Liver (tissue), 9 donors: ENCODE results near the gene FLRT2. TPM values are rescaled to one million over a fixed set of nuclear protein-coding genes. Genes with fewer than 3 reads are reported as not detected.

Source experiments
- DNase-seq: peaks from one replicate; pipeline ENCODE4 v3.0.0-alpha.2; 2017; ENCODE audit warnings: low spot score
- H3K27ac ChIP-seq, 2 donors: one replicate each; pipeline ENCODE4 v1.7.0; 2013; ENCODE audit warnings: inconsistent platforms in 2 of 2, low read length in 2 of 2, control low read depth in 1 of 2, low read depth in 1 of 2, mild to moderate bottlenecking in 1 of 2
- H3K27me3 ChIP-seq, 4 donors: one replicate each; pipeline versions ENCODE4 v1.6.1 to v1.7.0; 2013; ENCODE audit warnings: low read length in 3 of 4, inconsistent platforms in 1 of 4, mild to moderate bottlenecking in 1 of 4, moderate library complexity in 1 of 4; ENCODE audit not compliant: control insufficient read depth in 4 of 4, insufficient read depth in 4 of 4
- H3K36me3 ChIP-seq, 4 donors: one replicate each; pipeline versions ENCODE4 v1.6.1 to v1.7.0; 2013; ENCODE audit warnings: low read length in 3 of 4, mild to moderate bottlenecking in 3 of 4, low read depth in 1 of 4, moderate library complexity in 1 of 4; ENCODE audit not compliant: control insufficient read depth in 4 of 4, insufficient read depth in 3 of 4
- H3K4me1 ChIP-seq, 4 donors: one replicate each; pipeline versions ENCODE4 v1.6.1 to v1.7.0; 2013; ENCODE audit warnings: low read length in 3 of 4, mild to moderate bottlenecking in 3 of 4, moderate library complexity in 1 of 4; ENCODE audit not compliant: control insufficient read depth in 4 of 4, insufficient read depth in 4 of 4
- H3K4me3 ChIP-seq, 3 donors: one replicate each; pipeline versions ENCODE4 v1.6.1 to v1.7.0; 2013; ENCODE audit warnings: low read length in 3 of 3, control low read depth in 1 of 3, low read depth in 1 of 3, mild to moderate bottlenecking in 1 of 3
- H3K9ac ChIP-seq, 2 donors: one replicate each; pipeline ENCODE4 v1.7.0; 2013; ENCODE audit warnings: low read length in 2 of 2, mild to moderate bottlenecking in 2 of 2, moderate library complexity in 2 of 2, control low read depth in 1 of 2, low read depth in 1 of 2
- H3K9me3 ChIP-seq, 4 donors: one replicate each; pipeline versions ENCODE4 v1.6.1 to v1.7.0; 2013; ENCODE audit warnings: low read length in 3 of 4; ENCODE audit not compliant: control insufficient read depth in 4 of 4
- ATF3 ChIP-seq: IDR thresholded peaks from 2 replicates; pipeline ENCODE4 v1.6.1; 2016; ENCODE audit warnings: antibody characterized with exemption
- CTCF ChIP-seq: fragments of 150-350 bp; IDR thresholded peaks from 2 replicates; pipeline ENCODE4 v1.5.1; 2017; ENCODE audit warnings: improper control_type of control experiment, low read depth, low read length; ENCODE audit not compliant: missing input control
- EGR1 ChIP-seq, 2 donors: IDR thresholded peaks; 2 replicates each; pipeline ENCODE4 v1.6.1; 2016 to 2018; ENCODE audit warnings: antibody characterized with exemption in 2 of 2, low read depth in 2 of 2
- FOXA1 ChIP-seq: IDR thresholded peaks from 2 replicates; pipeline ENCODE4 v1.6.1; 2016; ENCODE audit warnings: antibody characterized with exemption
- FOXA2 ChIP-seq: IDR thresholded peaks from 2 replicates; pipeline ENCODE4 v1.6.1; 2016; ENCODE audit warnings: antibody characterized with exemption
- GABPA ChIP-seq, 2 donors: IDR thresholded peaks in 1 of 2; conservative IDR thresholded peaks in 1 of 2; 2 replicates each; pipeline ENCODE4 v1.6.1; 2016; ENCODE audit warnings: antibody characterized with exemption in 2 of 2, mild to moderate bottlenecking in 1 of 2, moderate library complexity in 1 of 2
- HNF4A ChIP-seq, 2 donors: conservative IDR thresholded peaks; 2 replicates each; pipeline ENCODE4 v1.6.1; 2016; ENCODE audit warnings: antibody characterized with exemption in 2 of 2, mild to moderate bottlenecking in 2 of 2
- HNF4G ChIP-seq: IDR thresholded peaks from 2 replicates; pipeline ENCODE4 v1.6.1; 2016; ENCODE audit warnings: antibody characterized with exemption
- JUND ChIP-seq, 2 donors: IDR thresholded peaks; 2 replicates each; pipeline ENCODE4 v1.6.1; 2016; ENCODE audit warnings: antibody characterized with exemption in 2 of 2
- MAX ChIP-seq: IDR thresholded peaks from 2 replicates; pipeline ENCODE4 v1.6.1; 2016; ENCODE audit warnings: antibody characterized with exemption
- NR2F2 ChIP-seq: IDR thresholded peaks from 2 replicates; pipeline ENCODE4 v1.6.1; 2016; ENCODE audit warnings: antibody characterized with exemption
- RAD21 ChIP-seq, 2 donors: IDR thresholded peaks; 2 replicates each; pipeline ENCODE4 v1.6.1; 2016; ENCODE audit warnings: antibody characterized with exemption in 2 of 2, mild to moderate bottlenecking in 2 of 2
- REST ChIP-seq: IDR thresholded peaks from 2 replicates; pipeline ENCODE4 v1.6.1; 2016; ENCODE audit warnings: antibody characterized with exemption, mild to moderate bottlenecking
- RXRA ChIP-seq, 2 donors: IDR thresholded peaks; 2 replicates each; pipeline ENCODE4 v1.6.1; 2017 to 2018; ENCODE audit warnings: antibody characterized with exemption in 2 of 2, mild to moderate bottlenecking in 1 of 2
- SP1 ChIP-seq: IDR thresholded peaks from 2 replicates; pipeline ENCODE4 v1.6.1; 2018; ENCODE audit warnings: antibody characterized with exemption, mild to moderate bottlenecking
- TAF1 ChIP-seq: conservative IDR thresholded peaks from 2 replicates; pipeline ENCODE4 v1.6.1; 2016; ENCODE audit warnings: antibody characterized with exemption, mild to moderate bottlenecking
- YY1 ChIP-seq: IDR thresholded peaks from 2 replicates; pipeline ENCODE4 v1.6.1; 2016; ENCODE audit warnings: antibody characterized with exemption, mild to moderate bottlenecking
- ZBTB33 ChIP-seq: IDR thresholded peaks from 2 replicates; pipeline ENCODE4 v1.6.1; 2016; ENCODE audit warnings: antibody characterized with exemption
- WGBS: extraction: QIAGEN DNeasy Blood & Tissue Kit; methylation state at CpG from one replicate; pipeline ENCODE4 v1.1.7; 2013; 5-methylcytosine and 5-hydroxymethylcytosine counted together
- polyA plus RNA-seq, 2 donors: library from polyadenylated mRNA; stranded (reverse) in 1 of 2; unstranded in 1 of 2; fragments of 200-250 nt in 1 of 2; fragments of >200 nt in 1 of 2; fragmentation: Nextera tagmentation in 1 of 2; extraction: Ambion mirVana in 1 of 2; gene quantifications; one replicate each; pipeline versions ENCODE4 v1.2.1 to v1.2.3, GENCODE V29; 2013 to 2015
- total RNA-seq, 2 donors: library from RNA; depleted of rRNA; stranded (reverse); fragments of >200 nt; gene quantifications; one replicate each; pipeline ENCODE4 v1.2.3, GENCODE V29; 2014
- donor health status: healthy.
- donor health status: healthy.
- donor health status: healthy.
- donor health status: healthy.
- donor health status: healthy.

The FLRT2 gene
- total and polyA plus RNA-seq, 4 donors = 0.90 to 8.2 (median 1.8) TPM

- no peaks in the 10 kb centered on the region for H3K9me3 ChIP-seq
- no peak overlapping the region for H3K4me3 ChIP-seq
- no peak for DNase-seq
- no peak overlapping the region for H3K9ac ChIP-seq
- TF ChIP-seq TAF1 (no peak), CTCF (no peak), FOXA1 (no peak), JUND (IDR thresholded peaks at IDR 0.05) (no peak), RAD21 (IDR thresholded peaks at IDR 0.05) (no peak), HNF4A (conservative IDR thresholded peaks at IDR 0.05) (no peak), GABPA (IDR thresholded peaks at IDR 0.05 in 1 of 2, conservative IDR thresholded peaks at IDR 0.05 in 1 of 2) (no peak), ATF3 (no peak), SP1 (no peak), RXRA (IDR thresholded peaks at IDR 0.05) (no peak), HNF4G (no peak), MAX (no peak), FOXA2 (no peak), EGR1 (IDR thresholded peaks at IDR 0.05; ENCODE audit: low read depth in 2 of 2) (no peak), ZBTB33 (no peak), NR2F2 (no peak), YY1 (no peak), REST (no peak)
- no peaks in the 10 kb centered on the region for H3K27me3 ChIP-seq
- no peak overlapping the region for H3K27ac ChIP-seq
- 55% methylated on average over 6 of the region's 6 CpGs for WGBS
- H3K4me1 ChIP-seq = no peaks in the 10 kb centered on the region
- H3K36me3 ChIP-seq = no peaks in the 10 kb centered on the region
Observed at GRCh38 chr14:85619851-85620250, 89.9 kb downstream of the FLRT2 start.

GRCh38 chr14:85620947-85621346 lies 91.0 kb downstream of the FLRT2 start:
- H3K4me3 ChIP-seq = no peak overlapping the region
- H3K36me3 ChIP-seq = no peaks in the 10 kb centered on the region
- H3K9me3 ChIP-seq = no peaks in the 10 kb centered on the region
- DNase-seq = no peak
- 58% methylated on average over 3 of the region's 3 CpGs for WGBS
- no peaks in the 10 kb centered on the region for H3K27me3 ChIP-seq
- H3K27ac ChIP-seq = no peak overlapping the region
- no peaks in the 10 kb centered on the region for H3K4me1 ChIP-seq
- no peak overlapping the region for H3K9ac ChIP-seq
- no peak for TF ChIP-seq HNF4G
- no peak for TF ChIP-seq CTCF
- no peak for TF ChIP-seq MAX
- TF ChIP-seq EGR1 (IDR thresholded peaks at IDR 0.05; ENCODE audit: low read depth in 2 of 2) = no peak
- TF ChIP-seq YY1 = no peak
- no peak for TF ChIP-seq ZBTB33
- TF ChIP-seq HNF4A (conservative IDR thresholded peaks at IDR 0.05) = no peak
- no peak for TF ChIP-seq FOXA2
- no peak for TF ChIP-seq RAD21 (IDR thresholded peaks at IDR 0.05)
